ENCODE measurements around the gene MLNR.

The MLNR gene, protein sequence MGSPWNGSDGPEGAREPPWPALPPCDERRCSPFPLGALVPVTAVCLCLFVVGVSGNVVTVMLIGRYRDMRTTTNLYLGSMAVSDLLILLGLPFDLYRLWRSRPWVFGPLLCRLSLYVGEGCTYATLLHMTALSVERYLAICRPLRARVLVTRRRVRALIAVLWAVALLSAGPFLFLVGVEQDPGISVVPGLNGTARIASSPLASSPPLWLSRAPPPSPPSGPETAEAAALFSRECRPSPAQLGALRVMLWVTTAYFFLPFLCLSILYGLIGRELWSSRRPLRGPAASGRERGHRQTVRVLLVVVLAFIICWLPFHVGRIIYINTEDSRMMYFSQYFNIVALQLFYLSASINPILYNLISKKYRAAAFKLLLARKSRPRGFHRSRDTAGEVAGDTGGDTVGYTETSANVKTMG

DNA sequence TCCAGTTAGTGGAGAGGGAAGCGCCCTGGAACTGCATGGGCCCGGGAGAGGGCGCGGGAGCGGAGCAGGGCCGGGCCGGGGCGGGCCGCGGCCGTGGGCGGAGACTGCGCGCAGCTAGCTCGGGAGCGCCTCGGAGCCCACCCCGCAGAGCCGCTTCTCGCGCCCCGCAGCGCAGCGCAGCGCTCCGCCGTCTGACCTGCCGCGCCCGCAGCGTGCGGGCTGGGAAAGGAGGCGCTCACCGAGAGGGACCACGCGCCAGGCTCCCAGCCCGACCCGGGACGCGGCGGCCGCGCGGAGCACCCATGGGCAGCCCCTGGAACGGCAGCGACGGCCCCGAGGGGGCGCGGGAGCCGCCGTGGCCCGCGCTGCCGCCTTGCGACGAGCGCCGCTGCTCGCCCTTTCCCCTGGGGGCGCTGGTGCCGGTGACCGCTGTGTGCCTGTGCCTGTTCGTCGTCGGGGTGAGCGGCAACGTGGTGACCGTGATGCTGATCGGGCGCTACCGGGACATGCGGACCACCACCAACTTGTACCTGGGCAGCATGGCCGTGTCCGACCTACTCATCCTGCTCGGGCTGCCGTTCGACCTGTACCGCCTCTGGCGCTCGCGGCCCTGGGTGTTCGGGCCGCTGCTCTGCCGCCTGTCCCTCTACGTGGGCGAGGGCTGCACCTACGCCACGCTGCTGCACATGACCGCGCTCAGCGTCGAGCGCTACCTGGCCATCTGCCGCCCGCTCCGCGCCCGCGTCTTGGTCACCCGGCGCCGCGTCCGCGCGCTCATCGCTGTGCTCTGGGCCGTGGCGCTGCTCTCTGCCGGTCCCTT, at the start of gene MLNR:
Gene MLNR, plus strand, starts transcription at position 303 of the 820 bp plus-strand sequence. Its CDS starts 0 bp downstream, at position 303.
- peak; percentile 57 for DNase-seq

DNA sequence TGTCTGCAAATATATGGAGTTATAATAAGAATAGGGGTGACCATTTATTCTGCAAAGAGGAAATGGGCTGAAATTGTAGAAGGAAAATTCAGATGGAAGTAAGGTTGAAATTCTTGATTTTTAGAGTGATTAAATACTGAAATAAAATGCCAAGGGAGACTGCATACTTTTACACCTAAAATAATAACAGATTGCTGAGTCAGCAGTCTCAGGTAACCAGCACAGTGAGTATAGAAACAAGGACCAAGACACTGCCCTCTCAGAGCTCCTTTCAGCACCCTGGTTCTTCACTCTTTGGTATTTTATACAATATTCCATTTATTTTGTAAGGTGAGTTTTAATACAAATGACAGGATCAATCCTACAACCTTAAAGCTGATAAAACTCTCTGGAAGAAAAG, 48.8 kb upstream of the MLNR start:
- DNase-seq: no peak

DNA sequence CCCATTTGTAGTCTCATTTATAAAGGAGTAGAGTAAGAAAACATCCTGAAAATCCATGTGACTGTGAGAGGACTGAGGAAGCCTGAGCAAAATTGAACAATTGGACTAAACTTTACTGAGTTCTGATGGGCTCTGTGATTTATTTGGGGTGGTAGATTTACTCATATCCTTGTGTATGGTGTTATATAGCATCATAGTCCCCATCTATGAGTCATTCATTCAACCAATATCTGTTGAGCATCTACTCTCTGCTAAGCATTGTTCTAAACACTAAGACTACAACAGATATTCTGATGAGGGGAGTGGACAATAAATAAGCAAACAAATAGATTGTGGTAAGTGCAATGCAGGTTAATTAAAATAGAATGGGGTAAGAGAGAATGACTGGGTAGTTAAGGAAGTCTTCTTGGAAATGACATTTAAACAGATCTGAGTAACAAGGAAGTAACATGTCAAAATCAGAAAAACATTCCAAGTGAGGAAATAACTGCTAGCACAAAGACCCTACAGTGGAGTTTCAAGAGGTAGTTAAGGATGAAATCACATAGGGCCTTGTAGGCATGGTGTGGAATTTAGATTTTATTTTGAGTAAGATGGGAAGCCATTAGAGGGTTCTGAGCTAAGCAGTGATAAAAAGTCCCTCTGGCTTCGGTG, 36.3 kb upstream of the MLNR start:
- DNase-seq: no peak

DNA sequence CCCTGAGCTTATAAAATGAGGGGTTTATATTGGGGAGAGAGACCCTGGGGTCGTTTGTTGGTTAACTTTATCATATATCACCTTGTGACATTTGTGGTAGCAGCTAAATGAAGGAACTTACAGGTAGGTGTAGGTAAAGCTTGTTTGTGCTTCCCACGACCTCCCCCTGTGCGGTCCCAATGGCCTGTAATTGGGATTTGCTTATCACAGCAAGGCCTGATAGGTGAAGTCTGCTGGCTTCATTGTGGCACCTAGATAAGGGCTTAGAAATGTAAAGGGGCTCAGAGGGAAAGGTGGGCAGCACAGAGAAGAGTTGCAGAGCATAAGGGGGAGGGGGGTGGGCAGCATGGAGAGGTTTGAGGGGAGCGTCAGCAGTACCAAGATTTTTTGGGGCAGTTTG, 35.5 kb upstream of the MLNR start:
- no peak for DNase-seq

DNA sequence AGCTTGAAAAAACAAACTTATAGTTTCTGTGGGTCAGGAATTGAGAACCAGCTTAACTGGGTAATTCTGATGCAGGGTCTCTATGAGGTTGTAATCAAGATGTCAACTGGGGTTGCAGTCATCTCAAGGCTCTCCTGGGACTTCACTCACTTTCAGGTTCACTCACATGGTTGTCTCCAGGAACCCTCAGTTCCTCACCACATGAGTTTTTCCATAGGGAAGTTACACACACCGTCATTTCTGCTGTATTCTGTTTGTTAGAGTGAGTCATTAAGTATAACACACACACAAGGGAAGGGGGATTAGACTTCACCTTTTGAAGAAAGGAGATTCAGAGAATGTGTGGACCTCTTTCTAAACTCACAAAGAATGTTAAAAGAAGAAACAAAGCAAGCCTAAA, 34.9 kb upstream of the MLNR start:
- DNase-seq: no peak

DNA sequence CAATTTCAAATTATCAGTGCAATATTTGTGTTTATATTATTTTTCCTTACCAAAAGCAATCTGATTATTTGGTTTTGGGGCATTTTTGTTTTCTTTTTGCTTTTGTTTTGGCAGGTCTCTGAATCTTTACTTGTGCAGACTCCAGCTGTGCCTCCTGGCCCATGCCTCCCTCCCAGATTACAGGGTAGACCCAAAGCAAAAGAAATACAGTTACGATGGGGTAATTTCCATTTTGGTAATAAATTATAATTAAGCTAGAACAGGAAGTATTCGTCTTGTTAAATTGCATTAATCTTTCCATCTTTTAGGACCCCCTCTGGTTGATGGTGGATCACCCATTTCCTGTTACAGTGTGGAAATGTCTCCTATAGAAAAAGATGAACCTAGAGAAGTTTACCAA, 29.2 kb upstream of the MLNR start:
- DNase-seq: no peak

DNA sequence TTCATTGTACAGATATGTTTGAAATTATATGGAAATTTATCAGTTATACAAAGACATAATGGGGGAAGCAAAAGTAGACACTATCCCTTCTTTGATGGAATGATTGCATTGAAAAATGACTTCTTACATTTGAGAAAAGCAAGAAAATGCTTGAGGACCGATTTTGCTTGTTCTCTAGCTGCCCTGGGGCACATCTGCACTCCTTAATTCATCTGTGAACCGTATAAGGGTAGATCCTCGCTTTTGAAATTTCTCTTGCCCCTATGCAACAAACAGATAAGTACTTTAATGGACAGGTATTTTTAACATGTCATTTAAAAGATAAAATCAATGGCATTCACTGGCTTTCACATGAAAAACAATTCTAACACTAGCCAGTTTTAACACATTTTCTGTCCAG, 13.5 kb upstream of the MLNR start:
- DNase-seq: no peak

DNA sequence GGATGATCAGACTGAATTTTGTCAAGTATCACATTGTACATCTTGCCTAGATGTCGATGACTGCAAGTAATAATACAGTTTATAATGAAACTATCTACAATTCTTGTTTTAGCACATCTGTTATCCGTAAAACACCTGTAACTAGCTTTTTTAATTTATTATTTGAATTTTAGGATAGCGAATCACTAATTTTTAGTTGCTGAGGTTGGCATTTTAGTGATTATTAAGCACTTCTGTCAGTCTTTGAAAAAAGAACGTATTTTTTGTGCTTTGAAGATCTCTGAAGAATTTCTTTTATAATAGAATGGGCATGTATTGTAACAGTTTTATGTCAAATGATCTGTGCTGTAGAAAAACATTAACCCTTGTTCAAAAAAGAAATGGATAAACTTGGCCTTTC, 11.5 kb upstream of the MLNR start:
- DNase-seq: no peak

DNA sequence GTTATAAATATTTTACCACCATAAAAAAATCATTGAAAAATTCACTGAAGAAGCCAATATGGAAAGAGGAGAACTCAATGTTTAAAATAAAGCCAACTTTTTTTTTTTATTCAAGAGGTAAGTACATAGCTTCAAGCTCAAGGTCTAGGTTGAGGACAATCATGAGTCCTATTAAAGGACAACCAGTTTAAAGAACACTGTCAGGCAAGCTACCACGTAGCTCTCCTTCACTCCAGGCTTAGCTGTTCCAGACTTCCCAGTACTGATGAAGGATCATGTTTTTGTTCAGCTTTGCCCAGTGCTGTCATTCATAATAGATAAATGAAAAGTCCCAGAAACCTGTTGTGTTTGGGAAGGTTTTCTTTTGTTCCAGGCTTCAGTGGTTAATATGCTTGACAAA, 10.0 kb upstream of the MLNR start:
- no peak for DNase-seq

DNA sequence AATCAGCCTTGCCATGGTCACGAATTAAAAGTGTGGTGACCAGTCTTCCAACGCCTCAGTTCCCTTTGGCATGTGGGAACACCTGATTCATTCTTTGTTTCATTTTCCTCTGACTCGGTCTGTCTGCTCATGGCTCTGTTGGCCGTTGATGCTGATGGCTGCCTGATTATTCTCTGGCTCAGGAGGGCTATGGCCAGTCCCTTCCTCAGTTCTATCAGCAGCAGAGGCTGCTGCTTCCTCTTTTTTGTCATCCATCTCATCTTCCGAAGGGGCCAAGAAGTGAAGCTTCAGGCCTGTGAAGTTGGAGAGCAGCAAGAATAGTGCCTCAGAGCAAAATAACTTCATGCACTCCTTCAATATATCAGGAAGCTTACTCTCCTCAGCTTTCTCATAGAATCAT, 9.5 kb upstream of the MLNR start:
- no peak for DNase-seq

DNA sequence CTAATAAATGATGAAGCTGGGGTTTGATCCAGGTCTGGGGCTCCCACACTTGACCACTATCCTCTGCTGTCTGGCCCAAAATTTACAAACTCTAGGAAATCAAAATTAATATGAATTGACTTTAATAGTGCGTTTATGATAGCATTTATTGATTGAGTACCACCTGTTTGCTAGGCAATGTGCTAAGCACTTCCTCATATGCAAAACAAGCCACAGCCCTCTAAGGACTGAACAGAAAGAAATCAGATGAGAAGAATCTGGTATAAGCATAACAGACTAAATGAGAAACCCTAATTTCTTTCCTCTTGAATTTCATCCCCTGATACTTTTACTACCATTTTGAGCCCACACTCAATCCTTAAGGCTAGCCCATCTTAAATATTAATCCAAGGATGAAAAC, 6.6 kb upstream of the MLNR start:
- DNase-seq: no peak

DNA sequence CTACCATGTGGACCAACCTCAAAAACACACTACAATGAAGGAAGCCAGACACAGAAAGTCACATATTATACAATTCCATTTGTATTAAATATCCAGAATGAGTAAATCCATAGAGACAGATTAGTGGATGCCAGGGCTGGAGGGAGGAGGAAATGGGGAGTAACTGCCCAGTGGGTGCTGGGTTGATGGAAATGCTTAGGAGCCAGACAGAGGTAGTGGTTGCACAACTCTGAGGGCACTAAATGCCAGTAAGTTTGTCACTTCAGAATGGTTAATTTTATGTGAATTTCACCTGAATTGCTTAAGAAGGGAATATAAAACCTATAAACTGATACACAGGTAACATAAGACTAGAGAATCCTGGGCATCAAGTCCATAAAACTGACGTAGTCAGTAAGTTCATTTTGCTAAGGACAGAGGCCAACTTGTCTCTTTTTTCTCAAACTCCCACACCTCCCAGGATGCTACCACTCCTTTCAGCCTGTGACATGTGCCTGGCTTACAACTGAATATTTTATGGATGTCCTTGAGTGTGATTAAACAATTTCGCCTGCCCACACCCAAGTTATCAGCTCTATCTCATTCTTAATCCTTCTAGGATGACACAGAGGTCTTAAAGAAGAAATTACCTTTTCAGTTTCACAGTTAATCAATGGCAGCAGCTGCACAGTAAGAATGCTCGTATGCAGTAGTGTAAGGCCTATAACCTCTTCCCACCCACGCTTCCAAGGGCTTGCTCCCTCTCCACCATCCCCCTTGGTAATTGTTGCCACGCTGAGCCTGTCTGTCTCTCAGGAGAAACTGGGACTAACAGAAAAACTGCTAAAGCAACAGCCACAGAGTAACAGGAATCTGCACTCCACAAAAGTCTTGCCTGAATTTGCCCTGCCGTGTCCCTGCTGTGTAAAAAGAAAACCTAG, 5.9 kb upstream of the MLNR start:
- DNase-seq: no peak

DNA sequence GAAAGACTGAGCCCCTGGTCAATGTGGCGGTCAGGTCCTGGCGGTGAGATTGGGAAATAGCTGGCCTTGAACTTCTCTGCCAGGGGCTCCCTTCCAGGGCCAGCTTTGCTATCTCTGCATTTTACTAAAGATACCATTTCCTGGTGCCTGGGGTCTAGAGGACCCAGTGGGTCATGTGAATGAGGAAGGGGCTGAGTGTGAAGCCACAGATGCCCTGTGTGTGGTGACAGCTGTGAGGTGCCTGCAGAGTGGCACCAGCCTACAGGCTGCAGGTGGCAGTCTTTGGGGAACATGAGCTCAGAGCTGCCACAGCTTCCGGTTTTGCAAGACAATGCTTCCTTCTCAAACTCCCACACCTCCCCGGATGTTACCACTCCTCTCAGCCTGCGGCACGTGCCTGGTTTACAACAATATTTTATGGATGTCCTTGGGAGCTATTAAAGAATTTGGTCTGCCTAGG, 5.2 kb upstream of the MLNR start:
- peak; percentile 7 for DNase-seq

DNA sequence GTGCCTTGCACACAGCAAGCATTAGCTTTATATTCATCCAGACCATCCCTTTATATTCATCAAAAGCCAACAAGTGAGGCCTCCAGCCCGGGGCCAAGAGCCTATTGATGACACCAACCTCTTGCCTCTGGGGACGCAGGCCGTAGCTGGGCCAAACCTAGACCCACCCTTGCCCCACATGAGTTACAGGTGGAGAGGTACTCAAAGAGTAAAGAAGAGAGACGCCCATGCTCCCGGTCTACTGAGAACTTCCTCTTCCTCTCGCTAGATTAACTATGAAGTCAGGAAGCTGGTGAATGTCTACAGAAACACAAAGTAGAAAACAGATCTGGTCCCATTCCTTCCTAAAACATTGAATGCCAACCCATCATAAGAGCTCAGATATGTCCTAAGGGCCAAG, 3.8 kb upstream of the MLNR start:
- DNase-seq: no peak

DNA sequence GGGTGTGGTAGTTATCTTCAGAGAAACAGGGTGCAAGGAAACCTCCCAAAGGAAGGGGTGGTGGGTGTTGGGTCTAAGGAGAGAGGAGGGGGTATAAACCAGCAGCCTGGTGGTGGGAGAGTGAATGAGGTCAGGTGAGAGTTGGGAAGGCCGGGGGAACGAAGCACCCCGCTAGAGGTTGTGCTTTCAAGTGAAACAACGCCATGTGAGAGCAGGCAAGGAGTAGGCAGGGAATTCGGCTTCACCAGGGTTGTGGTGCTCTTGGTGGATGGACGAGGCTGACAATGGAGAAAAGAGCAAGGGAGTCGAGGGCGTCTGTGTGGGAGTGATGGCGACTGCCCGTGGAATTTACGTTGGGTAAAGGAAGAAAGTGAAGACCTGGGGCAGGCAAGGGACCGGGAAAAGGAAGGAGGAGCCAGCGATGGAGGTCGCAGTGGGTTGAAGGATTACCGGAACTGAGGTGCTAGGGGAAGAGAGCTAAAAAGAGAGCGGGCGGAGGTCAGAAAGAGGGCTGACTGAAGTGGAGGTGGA, 2.1 kb upstream of the MLNR start:
- no peak for DNase-seq

DNA sequence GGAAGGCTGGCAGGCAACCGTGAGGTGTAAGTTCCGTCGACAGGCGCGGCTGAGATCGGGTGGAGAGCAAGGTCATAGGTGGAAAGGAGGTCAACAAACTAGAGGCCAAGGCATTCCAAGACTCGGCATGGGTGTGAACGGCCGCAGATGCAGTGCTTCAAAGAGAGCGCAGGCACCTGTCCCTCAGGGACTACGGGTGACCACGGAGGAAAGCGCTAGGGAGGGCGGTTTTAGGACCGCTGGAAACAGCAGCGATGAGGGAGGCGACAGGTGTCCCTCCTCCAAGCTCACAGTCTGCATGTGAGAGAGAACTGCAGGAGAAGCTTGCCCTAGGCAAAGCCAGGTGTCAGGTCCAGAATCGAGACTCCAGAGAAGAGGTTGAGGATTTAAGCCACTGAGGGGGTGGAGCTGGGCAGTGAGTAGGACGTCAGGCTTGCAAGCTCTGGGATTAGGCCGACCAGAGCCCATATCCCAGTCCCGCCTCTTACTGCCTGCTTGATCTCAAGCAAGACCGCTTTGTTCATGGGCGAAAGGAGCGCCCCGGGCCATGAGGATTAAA, 1.6 kb upstream of the MLNR start:
- DNase-seq: no peak

DNA sequence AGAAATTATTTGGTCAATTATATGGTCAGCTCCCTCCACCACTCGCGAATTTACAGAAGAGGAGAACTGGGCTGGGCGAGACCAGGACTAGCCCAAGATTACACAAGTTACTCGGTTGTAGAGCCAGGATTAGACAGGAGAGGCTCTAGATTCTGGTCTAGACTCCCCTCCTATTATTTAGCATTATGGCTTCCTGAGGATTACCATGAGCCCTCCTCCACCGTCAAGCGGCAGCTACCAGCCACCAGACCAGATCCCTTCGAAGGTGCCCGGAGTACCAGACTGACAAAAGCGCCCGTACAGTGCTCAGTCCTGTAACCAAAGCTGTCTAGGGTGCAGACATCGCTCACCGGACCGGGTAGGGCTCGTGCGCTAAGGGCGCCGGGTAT, 497 bp upstream of the MLNR start:
- DNase-seq: no peak

DNA sequence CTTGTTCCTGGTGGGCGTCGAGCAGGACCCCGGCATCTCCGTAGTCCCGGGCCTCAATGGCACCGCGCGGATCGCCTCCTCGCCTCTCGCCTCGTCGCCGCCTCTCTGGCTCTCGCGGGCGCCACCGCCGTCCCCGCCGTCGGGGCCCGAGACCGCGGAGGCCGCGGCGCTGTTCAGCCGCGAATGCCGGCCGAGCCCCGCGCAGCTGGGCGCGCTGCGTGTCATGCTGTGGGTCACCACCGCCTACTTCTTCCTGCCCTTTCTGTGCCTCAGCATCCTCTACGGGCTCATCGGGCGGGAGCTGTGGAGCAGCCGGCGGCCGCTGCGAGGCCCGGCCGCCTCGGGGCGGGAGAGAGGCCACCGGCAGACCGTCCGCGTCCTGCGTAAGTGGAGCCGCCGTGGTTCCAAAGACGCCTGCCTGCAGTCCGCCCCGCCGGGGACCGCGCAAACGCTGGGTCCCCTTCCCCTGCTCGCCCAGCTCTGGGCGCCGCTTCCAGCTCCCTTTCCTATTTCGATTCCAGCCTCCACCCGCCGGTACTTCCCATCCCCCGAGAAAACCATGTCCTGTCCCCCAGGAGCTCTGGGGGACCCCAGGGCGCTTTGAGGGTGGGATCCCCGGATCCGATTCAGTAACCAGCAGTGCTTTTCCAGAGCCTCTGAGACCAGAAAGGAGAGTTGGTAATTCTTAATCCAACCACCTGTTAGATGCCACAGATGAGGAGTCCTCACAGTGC, 885 bp downstream of the MLNR start:
- DNase-seq: no peak

DNA sequence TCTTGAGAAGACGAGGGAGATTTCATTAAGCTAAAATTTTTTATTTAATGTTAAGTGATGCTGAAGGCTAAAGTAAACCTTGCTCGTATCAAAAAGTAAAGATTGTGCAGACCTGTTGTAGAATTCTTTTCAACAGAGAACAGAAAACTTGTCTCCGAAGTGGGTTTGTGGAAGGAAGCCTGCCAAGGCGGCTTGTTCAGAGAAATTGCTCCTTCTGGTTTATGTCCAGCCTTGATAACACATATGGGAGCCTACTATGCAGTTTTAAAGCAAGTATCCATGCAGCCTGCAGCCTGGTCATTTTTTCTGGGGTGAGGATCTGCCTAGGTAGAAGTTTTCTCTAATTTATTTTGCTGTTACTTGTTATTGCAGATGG, 1.4 kb downstream of the MLNR start:
- no peak for DNase-seq

DNA sequence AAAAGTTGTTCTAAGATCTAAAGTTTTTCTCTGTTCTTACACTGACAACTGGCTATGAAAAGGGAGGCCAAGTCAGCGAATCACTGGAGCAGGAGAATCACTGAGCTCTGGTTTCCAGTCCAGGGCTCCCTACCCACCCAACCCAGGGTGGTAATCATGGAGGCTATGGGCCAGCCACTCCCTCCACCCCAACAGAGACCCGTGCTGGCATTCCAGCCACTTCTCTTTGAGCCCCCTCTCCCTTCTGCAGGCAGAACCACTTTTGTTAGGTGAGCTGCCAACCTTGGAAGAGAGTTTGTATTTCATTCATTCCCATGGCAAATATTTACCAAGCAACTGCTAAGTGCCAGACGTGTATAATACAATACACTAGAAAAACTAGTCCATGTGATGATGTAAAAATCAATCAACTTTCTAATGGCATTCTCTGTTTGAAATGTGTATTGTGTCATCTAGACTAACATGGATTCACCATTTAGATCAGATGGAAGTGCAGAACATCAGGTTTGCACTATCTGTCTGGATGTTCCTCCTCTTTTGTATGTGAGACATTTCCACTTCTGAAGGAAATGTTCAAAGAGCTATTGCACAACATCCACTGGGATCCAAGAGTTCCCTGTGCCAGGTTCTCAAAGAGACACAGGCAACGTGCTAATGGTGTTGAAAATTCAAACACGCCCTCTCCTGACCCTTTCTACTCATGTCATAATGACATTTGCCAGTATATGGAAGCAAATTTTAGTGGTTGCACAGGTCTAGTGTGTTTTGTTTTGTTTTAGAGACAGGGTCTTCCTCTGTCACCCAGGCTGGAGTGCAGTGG, 5.3 kb downstream of the MLNR start:
- DNase-seq: peak; percentile 5

All from NCI-H146 (cell line).